Measurements from ENCODE around the gene RNF41.

DNA sequence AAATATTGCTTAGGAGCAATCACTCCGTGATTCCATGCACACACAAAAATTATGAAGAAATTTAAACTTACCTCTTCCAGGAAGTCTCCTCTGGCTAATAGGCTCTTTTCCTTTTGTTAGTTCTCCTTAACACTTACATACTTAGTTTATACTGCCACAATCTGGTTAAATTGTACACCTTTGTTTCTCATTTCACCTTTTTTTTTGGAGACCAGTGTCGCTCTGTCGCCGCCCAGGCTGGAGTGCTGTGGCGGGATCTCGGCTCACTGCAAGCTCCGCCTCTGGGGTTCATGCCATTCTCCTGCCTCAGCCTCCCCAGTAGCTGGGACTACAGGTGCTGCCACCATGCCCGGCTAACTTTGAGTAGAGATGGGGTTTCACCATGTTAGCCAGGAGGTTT is 38.7 kb upstream of the RNF41 start:
- no peak for TF ChIP-seq CTCF (IDR thresholded peaks at IDR 0.05)
- TF ChIP-seq POLR2AphosphoS5 (IDR thresholded peaks at IDR 0.05), result no peak

Data from stomach (tissue), 4 donors.